ENCODE measurements around the gene ZNF32.
"Not testable (repeated sequence)": the region's sequence is repeated elsewhere in the genome, so short reads cannot be mapped to it uniquely, and the experiment has no call there.

Gene ZNF32

DNA sequence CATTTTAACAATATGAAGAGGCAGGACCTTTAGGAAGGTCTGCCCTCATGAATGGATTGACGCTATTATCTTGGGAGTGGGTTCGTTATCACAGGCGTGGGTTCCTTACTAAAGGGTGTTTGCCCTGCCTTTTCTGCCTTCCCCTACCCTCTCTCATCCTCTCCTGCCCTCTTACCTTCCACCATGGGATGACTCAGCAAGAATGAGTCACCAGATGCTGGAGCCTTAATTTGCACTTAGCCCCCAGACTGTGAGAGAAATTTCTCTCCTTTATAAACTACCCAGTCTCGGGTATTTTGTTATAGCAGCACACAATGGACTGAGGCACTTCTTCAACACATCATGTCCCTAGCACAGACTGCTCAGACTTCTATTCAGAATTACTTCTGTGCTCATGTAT lies 31.4 kb upstream of the ZNF32 start:
- DNase-seq (ENCODE audit: low spot score): no peak

GRCh38 chr10:43679509-43679908 lies 30.8 kb upstream of the ZNF32 start:
- DNase-seq (ENCODE audit: low spot score): no peak

GRCh38 chr10:43678654-43679053 lies 30.0 kb upstream of the ZNF32 start:
- DNase-seq (ENCODE audit: low spot score): no peak

DNA sequence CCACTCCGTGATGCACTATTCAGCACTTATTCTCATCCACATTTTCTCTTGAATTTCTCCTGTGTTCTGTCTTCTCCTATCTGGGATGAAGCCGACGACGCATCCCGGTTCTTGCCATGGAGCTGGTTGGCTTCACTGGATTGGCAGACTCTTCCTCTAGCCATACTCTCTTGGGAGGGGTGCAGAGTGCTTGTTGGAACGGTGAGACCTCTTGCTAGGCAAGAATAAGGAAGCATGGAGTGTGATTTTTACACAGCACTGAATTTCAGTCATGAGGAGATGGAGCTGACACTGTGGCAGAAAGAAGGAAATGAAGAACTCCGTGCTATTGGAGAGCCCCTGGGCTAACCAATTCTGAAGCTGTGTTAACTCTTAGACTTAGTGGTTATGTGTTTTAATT lies 28.2 kb upstream of the ZNF32 start:
- no peak for DNase-seq (ENCODE audit: low spot score)

DNA sequence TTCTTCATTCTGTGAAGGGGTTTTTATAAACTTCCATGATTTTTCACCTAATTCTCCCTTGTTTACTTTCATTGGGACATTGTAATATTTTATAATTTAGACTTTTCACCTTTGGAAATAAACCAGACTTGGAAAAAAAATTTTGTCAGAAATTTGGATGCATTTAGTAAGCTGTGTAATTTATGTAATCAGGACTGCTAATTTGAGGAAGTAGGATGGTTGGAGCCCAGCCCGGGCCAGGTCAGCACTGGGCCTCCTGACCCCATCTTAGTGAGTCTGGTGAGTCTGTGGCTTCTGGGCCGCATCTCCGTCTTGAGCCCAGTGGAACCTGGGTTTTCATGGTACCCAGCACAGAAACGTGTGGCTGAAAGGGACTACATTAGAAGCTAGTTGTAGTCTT lies 27.6 kb upstream of the ZNF32 start:
- no peak for DNase-seq (ENCODE audit: low spot score)

DNA sequence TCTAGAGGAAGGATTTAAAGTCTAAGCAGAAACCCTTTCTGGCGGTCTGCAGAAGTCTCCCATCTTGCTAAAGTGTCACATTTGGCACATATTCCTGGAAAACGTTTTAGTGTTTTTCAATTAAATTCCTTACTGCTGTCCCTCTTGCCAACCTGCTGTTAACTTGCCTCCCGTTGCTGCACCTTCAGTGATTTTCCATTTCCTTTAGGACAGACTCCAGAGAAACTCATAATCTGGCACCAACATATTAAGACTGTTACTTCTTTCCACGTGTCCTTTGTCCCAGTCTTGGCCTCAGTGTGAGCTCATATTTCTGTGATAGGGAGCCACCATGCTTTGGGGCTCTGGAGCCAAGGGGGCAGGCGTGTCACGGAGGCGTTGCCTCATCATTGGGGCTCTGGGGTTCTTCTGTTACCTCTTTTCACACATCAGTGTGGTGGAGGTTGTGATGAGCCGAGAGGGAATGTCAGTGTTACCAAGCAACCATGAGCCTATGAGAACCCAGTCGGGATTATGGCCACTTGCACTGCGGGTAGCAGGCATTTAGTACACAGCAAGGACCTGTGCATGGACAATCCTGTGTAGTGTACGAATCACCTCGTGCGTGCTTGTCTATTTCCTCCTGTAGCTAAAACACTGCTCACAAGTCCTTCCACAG lies 26.0 kb upstream of the ZNF32 start:
- DNase-seq (ENCODE audit: low spot score): no peak

DNA sequence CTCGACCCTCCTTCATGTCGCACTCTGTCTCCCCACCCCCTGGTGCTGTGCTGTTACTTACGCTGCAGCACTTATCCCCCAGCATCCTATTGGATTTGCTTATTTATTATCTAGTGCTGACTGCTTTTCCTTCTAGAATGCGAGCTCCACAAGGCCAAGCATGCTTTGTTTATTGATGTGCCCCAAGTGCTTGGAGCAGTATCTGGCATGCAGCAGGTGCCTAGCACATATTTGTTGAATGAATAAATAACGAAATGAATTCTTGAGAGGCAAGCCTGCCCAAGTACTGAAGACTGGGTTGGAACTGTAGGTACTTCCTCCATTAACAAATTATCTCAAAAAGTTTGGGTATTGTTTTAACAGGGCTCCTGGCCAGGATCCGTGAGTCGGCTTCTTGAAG lies 24.8 kb upstream of the ZNF32 start:
- DNase-seq (ENCODE audit: low spot score): no peak

DNA sequence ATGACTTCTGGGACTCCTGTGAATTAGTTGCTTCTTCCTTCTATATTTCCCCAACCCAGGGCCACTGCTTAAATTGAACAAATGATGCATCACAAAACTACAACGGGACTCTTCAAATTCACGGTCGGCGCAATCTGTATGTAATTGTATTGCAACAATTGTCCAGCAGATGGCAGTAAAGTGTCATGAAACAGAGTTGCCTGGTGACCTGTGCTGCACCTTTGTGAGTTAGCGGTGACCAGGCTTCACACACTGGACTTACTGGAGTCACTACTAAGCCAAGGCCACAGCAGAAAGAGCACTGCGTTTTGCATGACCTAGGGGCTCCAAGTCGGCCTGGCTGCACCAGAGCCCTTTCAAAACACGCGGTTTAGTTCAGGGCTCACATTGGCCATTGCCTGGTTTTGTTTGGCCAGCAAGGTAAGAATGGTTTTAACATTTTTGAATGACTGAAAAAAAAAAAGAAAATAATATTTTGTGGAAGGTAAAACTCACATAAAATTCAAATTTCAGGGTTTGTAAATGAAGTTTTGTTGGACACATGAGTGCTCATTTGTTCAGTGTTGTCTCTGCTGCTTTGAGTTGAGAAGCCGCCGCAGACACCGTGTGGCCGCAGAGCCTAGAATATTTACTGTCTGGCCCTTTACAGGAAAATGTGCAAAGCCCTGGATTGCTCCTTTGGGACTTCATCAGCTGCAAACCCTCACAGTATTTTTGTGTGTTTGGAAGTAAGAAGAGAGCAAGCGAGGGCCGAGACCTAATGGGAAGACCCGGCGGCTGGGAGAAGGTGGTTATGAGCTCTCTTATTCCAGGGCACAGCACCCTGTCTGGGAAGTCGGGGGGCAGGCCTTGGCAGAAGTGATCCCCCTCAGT lies 23.2 kb upstream of the ZNF32 start:
- peak; percentile 62 for DNase-seq (ENCODE audit: low spot score)

DNA sequence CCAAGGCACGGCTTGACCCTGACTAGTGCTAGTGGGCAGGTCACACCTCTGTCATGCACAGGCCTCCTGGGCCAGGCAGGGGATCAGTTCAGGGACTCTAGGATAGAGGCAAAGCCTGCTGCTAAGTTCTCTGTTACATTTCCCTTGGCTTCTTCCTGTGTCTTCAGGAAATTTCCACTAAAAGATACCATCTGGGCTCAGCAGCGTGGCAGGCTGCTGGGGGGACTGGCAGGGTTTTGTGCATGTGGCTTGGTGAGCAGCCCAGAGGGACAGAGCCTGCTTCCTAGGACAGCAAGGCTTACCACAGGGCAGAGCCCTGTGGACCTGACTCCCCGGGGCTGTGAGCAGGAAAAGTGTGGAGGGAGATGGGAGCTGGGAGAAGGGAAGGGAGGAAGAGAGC lies 20.7 kb upstream of the ZNF32 start:
- DNase-seq (ENCODE audit: low spot score): no peak

- no peak for DNase-seq (ENCODE audit: low spot score)
Measured at GRCh38 chr10:43667761-43668386, 19.2 kb upstream of the ZNF32 start.

DNA sequence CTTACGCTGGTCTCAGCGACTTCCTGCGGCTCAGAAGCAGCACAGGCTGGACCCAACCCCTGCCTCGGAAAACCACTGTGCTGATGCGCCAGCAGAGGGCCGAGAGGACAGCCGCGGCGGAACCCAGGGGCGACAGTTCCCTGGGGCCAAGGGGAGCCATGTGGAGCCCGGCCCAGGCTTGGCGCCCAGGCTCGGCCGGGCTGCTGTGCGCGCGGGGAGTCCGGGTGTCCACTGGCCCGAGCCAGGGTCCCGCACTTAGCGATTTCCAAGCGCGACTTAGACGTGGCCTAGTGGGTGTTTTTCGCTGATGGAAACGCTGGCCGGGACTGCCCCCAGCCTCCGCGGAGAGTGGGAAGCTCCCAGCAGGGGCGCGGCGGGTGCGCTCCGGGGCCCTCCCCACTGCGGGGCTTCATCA lies 18.6 kb upstream of the ZNF32 start:
- no peak for DNase-seq (ENCODE audit: low spot score)

GRCh38 chr10:43666552-43666951 lies 17.9 kb upstream of the ZNF32 start:
- DNase-seq (ENCODE audit: low spot score): no peak

GRCh38 chr10:43665054-43665453 lies 16.4 kb upstream of the ZNF32 start:
- no peak for DNase-seq (ENCODE audit: low spot score)

DNA sequence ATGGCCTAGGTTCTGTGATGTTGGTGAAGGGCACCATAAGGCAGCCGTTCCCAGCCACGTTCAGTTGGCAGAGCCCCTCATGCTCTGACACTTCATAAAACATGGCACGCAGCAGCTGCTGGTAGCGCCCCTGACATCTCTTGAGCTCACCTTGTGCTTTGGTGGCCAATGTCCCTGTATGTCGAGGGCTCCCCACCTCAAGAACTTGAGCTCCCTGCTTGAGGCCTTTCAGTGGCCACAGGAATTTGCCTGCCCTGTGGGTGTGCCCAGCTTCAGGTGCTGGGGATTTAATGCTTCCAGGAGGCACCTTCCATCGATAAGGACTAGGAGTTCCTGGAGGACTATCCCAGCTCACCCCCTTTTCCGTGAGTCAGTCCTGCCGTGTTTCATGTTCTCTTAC lies 9.5 kb upstream of the ZNF32 start:
- no peak for DNase-seq (ENCODE audit: low spot score)

DNA sequence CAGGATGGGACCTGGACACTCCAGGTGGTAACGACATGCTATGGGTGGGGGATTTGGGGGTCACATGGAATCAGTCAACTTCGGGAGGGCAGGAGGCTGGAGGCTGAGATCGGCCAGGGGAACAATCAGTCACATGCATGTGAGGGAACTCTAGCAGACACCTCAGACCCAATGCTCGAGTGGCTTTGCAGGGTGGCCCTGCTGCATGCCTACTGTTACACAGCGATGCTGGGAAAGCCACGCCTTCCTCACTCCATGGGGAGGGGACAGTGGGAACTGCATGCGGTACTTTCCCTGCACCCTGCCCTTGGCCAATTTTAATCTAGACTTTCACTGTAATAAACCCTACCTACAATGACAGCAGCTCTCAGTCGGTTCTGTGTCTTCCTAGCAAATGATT lies 6.6 kb upstream of the ZNF32 start:
- DNase-seq (ENCODE audit: low spot score): no peak

DNA sequence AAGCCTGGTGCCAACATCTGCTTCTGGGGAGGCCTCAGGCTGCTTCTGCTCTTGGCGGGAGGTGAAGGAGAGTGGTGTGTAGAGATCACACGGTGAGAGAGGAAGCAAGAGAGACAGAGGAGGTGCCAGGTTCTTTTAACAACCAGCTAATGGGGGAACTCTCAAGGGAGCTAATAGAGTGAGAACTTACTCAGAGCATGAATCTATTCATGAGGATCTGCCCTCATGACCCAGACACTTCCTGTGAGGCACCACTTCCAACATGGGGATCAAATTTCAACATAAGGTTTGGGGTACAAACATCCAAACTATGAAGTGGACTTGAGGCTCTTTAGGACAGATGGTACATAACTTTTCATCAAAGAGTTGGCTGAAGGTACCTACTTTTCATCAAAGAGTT lies 5.1 kb upstream of the ZNF32 start:
- no peak for DNase-seq (ENCODE audit: low spot score)

DNA sequence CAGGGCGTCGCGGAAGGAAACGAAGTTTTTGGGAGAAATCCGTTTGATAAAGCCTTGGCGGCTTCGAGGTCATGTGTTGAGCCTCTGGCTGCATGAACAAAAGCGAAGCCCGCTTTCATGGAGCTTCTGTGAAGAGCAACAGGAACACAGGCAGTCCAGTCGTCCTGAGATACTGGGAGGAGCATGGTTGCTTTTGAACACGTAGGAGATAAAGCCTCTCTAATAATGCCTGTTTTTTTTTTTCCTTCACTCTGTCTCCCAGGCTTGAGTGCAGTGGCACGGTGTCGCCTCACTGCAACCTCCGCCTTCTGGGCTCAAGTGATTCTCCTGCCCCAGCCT lies 473 bp upstream of the ZNF32 start:
- no peak for DNase-seq (ENCODE audit: low spot score)

DNA sequence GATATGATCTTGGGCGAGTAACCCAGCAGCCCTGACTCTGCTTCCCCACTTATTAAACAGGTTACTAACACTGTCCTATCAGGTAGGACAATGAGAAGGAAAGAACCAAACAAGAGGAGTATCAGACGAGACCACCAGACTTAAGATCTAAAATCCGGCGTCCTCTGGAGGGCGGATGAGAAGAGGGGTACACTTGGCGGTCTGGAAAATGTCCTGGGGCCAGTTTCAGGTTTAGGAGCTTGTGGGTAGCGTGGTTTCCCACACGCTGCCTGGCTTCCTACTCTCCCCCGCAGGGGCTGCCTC lies 635 bp downstream of the ZNF32 start:
- no peak for DNase-seq (ENCODE audit: low spot score)

GRCh38 chr10:43647576-43647975 lies 1.1 kb downstream of the ZNF32 start:
- no peak for DNase-seq (ENCODE audit: low spot score)

- DNase-seq (ENCODE audit: low spot score): no peak
Measured at GRCh38 chr10:43645866-43646265, 2.8 kb downstream of the ZNF32 start.

DNA sequence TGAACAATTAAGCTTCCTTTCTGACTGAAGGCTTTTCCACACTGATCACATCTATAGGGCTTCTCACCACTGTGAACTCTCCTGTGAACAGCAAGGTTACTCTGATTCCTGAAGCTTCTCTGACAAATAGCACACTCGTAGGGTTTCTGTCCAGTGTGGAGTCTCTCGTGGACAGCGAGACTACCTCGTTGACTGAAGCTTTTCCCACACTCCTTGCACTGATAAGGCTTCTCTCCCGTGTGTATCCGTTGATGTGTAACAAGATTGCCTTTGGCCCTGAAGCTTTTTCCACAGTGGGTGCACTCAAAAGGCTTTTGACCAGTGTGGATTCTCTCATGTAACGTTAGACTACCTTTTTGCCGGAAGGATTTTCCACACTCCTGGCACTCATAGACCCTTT lies 4.4 kb downstream of the ZNF32 start:
- no peak for DNase-seq (ENCODE audit: low spot score)

DNA sequence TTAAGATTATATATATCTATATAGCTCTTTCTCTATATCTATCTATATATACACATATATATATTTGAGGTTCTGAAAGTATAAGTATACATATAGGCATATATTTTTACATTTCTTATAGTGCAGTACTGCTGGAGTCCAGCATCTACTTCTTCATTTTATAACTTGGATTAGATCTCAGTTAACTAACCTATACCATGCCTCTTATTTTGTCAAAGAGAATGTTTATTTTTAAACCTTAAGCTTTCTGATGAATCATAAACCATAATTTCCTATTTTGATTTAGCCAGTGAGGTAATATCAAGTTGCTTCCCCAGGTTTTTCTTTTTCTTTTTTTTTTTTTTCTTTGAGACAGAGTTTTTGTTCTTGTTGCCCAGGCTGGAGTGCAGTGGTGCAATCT lies 8.1 kb downstream of the ZNF32 start:
- no peak for DNase-seq (ENCODE audit: low spot score)

DNA sequence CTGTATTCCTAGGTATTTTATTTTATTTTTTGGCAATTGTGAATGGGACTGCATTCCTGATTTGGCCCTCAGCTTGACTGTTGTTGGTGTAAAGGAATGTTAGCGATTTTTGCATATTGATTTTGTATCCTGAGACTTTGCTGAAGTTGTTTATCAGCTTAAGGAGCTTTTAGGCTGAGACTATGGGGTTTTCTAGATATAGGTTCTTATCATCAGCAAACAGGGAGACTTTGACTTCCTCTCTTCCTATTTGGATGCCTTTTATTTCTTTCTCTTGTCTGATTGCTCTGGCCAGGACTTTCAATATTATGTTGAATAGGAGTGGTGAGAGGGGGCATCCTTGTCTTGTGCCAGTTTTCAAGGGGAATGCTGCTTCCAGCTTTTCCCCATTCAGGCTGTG lies 12.9 kb downstream of the ZNF32 start:
- not testable (repeated sequence) for DNase-seq (ENCODE audit: low spot score)

DNA sequence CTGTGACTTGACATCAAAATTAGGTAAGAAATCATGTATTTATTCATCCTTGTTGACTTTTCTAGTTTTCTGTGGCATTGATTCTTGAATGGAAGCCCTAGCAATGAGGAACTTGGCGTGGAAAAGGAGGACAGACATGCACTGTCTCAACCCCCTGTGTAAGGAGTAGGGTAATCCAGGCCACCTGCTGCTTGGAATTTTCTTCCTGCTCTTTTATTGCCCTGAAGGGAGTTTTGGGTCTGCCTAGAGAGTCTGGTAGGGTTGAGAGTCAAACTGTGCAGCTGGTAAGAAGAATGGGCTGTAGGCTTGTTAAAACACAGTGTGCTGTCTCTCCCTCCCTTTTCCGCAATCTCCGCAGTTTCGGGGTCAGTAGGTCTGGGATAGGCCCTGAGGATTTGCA lies 19.7 kb downstream of the ZNF32 start:
- DNase-seq (ENCODE audit: low spot score): no peak

All from hematopoietic multipotent progenitor cell treated with erythropoietin and hydrocortisone succinate and interleukin-3 and kit ligand, for 15 days (in vitro differentiated cells).